Activated CD4-positive, alpha-beta T cell treated with anti-CD3 and anti-CD28 coated beads, Interleukin-10, Interleukin-2, amounts not matched to agents 100 ng/mL and 50 ng/mL, durations not matched to agents 16 hours and 8 hours (primary cell): ENCODE data around the gene FNDC11.
A peak's percentile ranks its signal among the peaks of the same experiment; 100 is the strongest.
"Not testable (repeated sequence)": the region's sequence is repeated elsewhere in the genome, so short reads cannot be mapped to it uniquely, and the experiment has no call there.

Experiments
- DNase-seq: peaks from one replicate; pipeline ENCODE4 v3.0.0-alpha.2; 2020

Gene FNDC11

GRCh38 chr20:63568986-63569949, 15.3 kb downstream of the FNDC11 start:
- DNase-seq = peak; percentile 19

- DNase-seq = no peak
These were observed 16.5 kb downstream of the FNDC11 start for GRCh38 chr20:63570281-63571086.

DNA sequence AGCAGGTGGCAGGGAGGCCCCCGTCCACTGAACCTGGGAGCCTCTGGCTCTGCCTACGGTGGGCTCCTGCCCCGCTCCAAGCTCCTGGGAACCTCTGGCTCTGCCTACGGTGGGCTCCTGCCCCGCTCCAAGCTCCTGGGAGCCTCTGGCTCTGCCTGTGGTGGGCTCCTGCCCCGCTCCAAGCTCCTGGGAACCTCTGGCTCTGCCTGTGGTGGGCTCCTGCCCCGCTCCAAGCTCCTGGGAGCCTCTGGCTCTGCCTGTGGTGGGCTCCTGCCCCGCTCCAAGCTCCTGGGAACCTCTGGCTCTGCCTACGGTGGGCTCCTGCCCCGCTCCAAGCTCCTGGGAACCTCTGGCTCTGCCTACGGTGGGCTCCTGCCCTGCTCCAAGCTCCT, 17.1 kb downstream of the FNDC11 start:
- not testable (repeated sequence) for DNase-seq

- DNase-seq = no peak
These were observed 18.3 kb downstream of the FNDC11 start for GRCh38 chr20:63572071-63572787.

GRCh38 chr20:63572788-63573646, 19.1 kb downstream of the FNDC11 start:
- no peak for DNase-seq

DNA sequence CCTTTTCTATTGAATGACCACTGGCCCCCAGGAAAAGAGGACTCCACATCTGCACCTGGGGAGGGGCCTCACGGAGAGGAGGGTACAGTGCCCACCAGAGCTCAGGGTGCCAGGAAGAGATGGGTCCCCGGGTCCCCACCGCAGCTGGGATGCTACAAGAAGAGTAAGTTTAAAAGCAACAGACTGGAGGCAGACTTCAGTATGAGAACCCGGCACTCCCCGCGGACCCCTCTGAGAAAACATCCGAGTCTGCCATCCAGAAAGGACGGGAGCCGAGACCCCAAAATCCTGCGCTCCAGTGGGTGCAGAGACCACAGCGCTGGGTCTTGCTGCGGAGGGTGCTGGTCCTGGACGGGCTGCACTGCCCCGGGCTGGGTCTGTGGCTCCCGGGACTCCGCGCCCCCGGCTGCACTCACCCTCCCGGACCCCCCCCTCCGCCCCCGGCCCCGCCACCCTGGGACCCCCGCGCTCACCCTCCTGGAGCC, 19.7 kb downstream of the FNDC11 start:
- no peak for DNase-seq

- peak; percentile 58 for DNase-seq
These were observed 20.3 kb downstream of the FNDC11 start, which contains the start of gene HELZ2 for GRCh38 chr20:63574156-63574828. HELZ2 (minus strand) TSS chr20:63574239; CDS start chr20:63572385, 1,854 bp downstream.

DNA sequence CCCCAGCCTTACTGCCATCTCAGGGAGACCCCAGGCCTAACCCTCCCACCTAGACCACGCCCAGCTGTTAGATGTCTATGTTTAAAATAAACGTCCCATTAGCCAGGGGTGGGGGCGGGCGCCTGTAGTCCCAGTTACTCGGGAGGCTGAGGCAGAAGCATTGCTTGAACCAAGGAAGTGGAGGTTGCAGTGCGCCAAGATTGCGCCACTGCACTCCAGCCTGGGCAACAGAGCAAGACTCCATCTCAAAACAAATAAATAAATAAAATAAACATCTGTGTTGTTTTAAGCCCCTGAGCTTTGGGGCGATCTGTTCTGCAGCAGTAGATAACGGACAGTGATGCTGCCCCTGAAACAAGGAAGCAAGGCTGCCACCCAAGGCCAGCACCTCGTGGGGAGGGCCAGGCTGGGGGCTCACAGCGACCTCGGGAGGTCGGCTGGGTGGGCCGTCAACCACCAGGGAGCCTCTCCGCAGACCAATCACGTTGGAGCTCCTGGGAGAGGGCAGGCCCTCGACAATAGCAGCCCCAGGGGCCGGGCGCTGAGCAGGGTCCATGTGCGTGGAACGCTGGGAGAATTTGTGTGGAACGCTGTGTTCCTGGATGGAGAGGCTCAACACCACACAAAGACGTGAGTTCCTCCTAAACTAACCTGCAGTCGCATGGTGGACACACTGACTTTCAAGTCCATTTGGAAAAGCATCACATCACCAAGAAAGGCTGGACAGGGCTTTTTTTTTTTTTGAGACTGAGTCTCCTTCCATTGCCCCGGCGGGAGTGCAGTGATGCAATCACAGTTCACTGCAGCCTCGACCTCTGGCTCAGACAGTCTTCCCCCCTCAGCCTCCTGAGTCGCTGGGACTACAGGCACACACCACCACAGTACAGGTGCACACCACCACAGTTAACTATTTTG, 21.1 kb downstream of the FNDC11 start:
- DNase-seq = no peak

GRCh38 chr20:63576311-63576710, 22.4 kb downstream of the FNDC11 start:
- DNase-seq = no peak

GRCh38 chr20:63577317-63577894, 23.4 kb downstream of the FNDC11 start:
- no peak for DNase-seq

DNA sequence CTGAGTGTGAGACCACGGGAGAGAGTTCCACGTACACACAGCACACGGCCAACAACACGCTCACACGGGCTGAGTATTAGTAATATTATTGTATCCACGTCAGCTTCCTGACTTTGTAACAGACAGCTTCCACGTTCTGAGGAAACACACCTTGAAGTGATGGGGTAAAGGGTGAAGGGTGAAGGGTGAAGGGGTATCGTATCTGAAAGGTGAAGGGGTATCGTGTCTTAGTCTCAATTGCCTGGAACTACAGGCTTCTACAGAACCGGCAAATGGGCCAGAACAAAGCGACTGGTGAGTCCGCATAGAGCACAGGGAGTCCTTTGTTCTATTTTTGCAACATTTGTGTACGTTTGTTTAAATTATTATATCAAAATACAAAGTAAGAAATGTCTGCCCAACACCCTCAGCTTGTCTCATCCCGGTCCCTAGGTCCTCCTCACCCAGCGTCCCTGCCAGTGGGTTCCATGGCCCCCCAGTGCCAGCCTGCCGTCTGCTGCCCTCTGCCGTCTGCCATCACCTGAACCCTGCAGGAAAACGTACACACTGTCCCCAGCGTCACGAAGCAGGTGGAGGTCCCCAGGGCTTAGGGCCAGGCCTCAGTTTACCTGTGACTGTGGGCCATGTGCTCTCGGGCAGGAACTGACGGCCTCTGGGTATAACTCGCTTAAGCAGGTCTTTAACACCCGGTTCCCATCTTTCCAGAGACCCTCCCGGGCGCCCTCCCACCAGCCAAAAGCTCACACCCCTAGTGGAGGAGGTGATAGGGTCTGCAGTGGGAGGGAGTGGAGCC, 24.5 kb downstream of the FNDC11 start:
- DNase-seq = no peak

DNA sequence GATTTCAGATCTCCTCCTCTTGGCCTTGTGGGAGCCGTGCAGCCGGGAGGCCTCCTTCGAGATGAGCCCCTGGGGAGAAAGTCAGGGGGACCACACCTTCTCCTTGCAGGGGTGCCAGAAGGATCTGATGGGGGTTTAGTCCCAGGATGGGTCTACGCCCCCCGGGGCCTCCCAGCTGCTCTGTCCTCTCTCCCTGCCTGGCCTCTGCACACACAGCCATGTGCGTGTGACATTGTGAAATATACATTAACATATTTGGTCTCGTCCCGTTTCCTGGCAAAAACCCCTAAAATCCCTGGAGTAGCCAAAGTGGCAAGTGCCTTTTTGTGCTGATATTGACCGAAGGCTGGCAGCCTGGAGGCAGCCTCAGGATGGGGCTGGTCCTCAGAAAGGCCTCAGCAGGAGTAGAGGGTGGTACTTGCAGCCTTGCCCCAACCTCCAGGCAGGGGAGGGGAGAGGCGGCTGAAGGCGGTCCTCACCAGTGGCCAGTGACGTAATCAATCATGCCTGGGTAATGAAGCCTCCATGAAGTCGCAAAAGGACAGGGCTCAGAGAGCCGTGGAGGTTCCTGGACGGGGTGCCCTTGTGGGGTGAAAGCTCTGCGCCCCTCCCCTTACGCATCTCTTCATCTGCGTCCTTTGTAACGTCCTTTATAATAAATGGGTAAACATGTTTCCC, 25.2 kb downstream of the FNDC11 start:
- no peak for DNase-seq

- DNase-seq = peak; percentile 65
These were observed 27.0 kb downstream of the FNDC11 start for GRCh38 chr20:63580796-63581461.

GRCh38 chr20:63582382-63583063, 28.6 kb downstream of the FNDC11 start:
- DNase-seq = no peak

DNA sequence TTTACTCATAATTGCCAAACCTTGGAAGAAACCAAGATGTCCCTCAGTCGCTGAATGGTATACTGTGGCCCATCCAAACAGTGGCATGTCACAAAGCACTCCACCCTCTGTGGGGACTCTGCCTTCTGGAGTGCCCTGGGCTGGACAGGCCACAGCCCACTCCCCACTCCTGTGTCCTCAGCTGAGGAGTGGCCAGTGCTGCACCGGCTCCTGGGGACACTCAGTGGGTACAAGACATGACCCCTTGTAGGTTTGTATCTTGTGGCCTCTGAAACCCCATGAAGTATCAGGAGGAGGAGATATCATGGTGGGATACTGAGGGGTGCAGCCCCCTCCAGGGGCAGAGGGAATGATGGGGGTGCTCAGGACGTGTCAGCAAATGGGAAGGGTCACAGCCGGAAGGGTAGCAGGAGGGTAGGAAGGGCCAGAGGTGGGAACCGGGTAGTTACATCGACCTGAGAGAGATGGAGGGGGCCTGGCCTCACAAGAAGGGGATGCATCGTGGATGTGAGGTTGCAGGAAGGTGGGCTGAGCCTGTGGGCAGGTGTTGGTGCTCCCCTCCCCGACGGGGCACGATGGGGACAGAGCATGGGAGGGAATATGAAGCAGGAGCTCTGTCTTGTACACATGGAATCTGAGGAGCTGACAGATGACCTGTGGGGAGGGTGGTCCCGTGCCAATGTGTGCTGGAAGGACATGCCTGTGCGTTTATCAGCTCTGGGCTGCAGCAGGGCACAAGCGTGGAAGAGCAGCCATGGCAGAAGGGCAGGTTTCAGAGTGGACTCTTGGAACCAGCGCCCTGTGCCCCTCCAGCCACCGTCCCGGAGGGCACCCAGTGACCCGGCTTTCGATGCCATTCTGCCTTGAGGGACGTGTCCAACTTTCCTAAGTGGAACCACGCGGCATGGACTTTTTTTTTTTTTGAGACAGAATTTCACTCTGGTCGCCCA, 31.9 kb downstream of the FNDC11 start:
- DNase-seq = no peak

GRCh38 chr20:63586797-63587196, 32.8 kb downstream of the FNDC11 start:
- no peak for DNase-seq
